Trophoblast cell (in vitro differentiated cells and primary cell): ENCODE results near the gene F11.
"Not testable (repeated sequence)": the region's sequence is repeated elsewhere in the genome, so short reads cannot be mapped to it uniquely, and the experiment has no call there.

ENCODE experiments used
- DNase-seq, 2 donors: peaks; one replicate each; pipeline ENCODE4 v3.0.0-alpha.2; 2016
- H2AFZ ChIP-seq: 2 replicates; pipeline ENCODE4 v1.6.1; 2013; ENCODE audit warnings: low read length, moderate library complexity, mild to moderate bottlenecking; ENCODE audit not compliant: insufficient read depth, poor library complexity
- H2AK5ac ChIP-seq: 2 replicates; pipeline ENCODE4 v1.6.1; 2013; ENCODE audit warnings: mild to moderate bottlenecking, low read length
- H2BK120ac ChIP-seq: 2 replicates; pipeline ENCODE4 v1.6.1; 2013; ENCODE audit warnings: low read length, mild to moderate bottlenecking, moderate library complexity; ENCODE audit not compliant: insufficient read depth, poor library complexity
- H2BK12ac ChIP-seq: 2 replicates; pipeline ENCODE4 v1.6.1; 2013; ENCODE audit warnings: mild to moderate bottlenecking, low read length, moderate library complexity
- H2BK5ac ChIP-seq: 2 replicates; pipeline ENCODE4 v1.6.1; 2013; ENCODE audit warnings: low read length, low read depth, moderate library complexity, mild to moderate bottlenecking; ENCODE audit not compliant: poor library complexity
- H3K14ac ChIP-seq: 2 replicates; pipeline ENCODE4 v1.6.1; 2013; ENCODE audit warnings: mild to moderate bottlenecking, low read length
- H3K18ac ChIP-seq: 2 replicates; pipeline ENCODE4 v1.6.1; 2013; ENCODE audit warnings: mild to moderate bottlenecking, low read length
- H3K23ac ChIP-seq: 2 replicates; pipeline ENCODE4 v1.6.1; 2013; ENCODE audit warnings: low read length
- H3K27ac ChIP-seq: 2 replicates; pipeline ENCODE4 v1.5.1; 2013; ENCODE audit warnings: low read depth, mild to moderate bottlenecking, inconsistent platforms, low read length, moderate library complexity
- H3K27me3 ChIP-seq: 2 replicates; pipeline ENCODE4 v1.6.1; 2013; ENCODE audit warnings: inconsistent platforms, mild to moderate bottlenecking, low read length, moderate library complexity; ENCODE audit not compliant: insufficient read depth
- H3K36me3 ChIP-seq, 2 experiments: 1 replicate in 1 of 2; 2 replicates in 1 of 2; pipeline ENCODE4 v1.6.1; 2013; ENCODE audit warnings: low read length in 2 of 2, mild to moderate bottlenecking in 2 of 2, moderate library complexity in 1 of 2; ENCODE audit not compliant: insufficient read depth in 2 of 2, control insufficient read depth in 1 of 2
- H3K4ac ChIP-seq: 2 replicates; pipeline ENCODE4 v1.6.1; 2013; ENCODE audit warnings: low read depth, mild to moderate bottlenecking, low read length, moderate library complexity
- H3K4me1 ChIP-seq, 2 experiments: 1 replicate in 1 of 2; 2 replicates in 1 of 2; pipeline ENCODE4 v1.6.1; 2013; ENCODE audit warnings: low read length in 2 of 2, mild to moderate bottlenecking in 2 of 2, moderate library complexity in 1 of 2; ENCODE audit not compliant: insufficient read depth in 2 of 2, control insufficient read depth in 1 of 2
- H3K4me2 ChIP-seq: 2 replicates; pipeline ENCODE4 v1.6.1; 2013; ENCODE audit warnings: inconsistent platforms, mild to moderate bottlenecking, low read length, moderate library complexity
- H3K4me3 ChIP-seq: 2 replicates; pipeline ENCODE4 v1.5.1; 2013; ENCODE audit warnings: mild to moderate bottlenecking, low read depth, low read length, inconsistent platforms
- H3K79me1 ChIP-seq: one replicate; pipeline ENCODE4 v1.6.1; 2013; ENCODE audit warnings: low read length
- H3K79me2 ChIP-seq: 2 replicates; pipeline ENCODE4 v1.6.1; 2013; ENCODE audit warnings: low read length, mild to moderate bottlenecking; ENCODE audit not compliant: control insufficient read depth, insufficient read depth, poor library complexity
- H3K9ac ChIP-seq: 2 replicates; pipeline ENCODE4 v1.6.1; 2013; ENCODE audit warnings: mild to moderate bottlenecking, low read length
- H3K9me3 ChIP-seq: 2 replicates; pipeline ENCODE4 v1.6.1; 2013; ENCODE audit warnings: low read depth, mild to moderate bottlenecking, control low read depth, inconsistent platforms, low read length; ENCODE audit not compliant: insufficient read depth
- H4K12ac ChIP-seq: 2 replicates; pipeline ENCODE4 v1.6.1; 2013; ENCODE audit warnings: low read depth, mild to moderate bottlenecking, low read length, moderate library complexity
- H4K8ac ChIP-seq: 2 replicates; pipeline ENCODE4 v1.6.1; 2013; ENCODE audit warnings: low read depth, mild to moderate bottlenecking, low read length, moderate library complexity
- H4K91ac ChIP-seq: one replicate; pipeline ENCODE4 v1.6.1; 2013; ENCODE audit warnings: low read depth, mild to moderate bottlenecking, low read length, moderate library complexity
- WGBS: extraction: QIAGEN DNeasy Blood & Tissue Kit; methylation state at CpG from one replicate; pipeline ENCODE4 v1.1.7; 2013; ENCODE audit warnings: missing lambda C conversion rate; ENCODE audit not compliant: insufficient read length, insufficient coverage; ENCODE audit errors: extremely low coverage; 5-methylcytosine and 5-hydroxymethylcytosine counted together

Gene F11

DNA sequence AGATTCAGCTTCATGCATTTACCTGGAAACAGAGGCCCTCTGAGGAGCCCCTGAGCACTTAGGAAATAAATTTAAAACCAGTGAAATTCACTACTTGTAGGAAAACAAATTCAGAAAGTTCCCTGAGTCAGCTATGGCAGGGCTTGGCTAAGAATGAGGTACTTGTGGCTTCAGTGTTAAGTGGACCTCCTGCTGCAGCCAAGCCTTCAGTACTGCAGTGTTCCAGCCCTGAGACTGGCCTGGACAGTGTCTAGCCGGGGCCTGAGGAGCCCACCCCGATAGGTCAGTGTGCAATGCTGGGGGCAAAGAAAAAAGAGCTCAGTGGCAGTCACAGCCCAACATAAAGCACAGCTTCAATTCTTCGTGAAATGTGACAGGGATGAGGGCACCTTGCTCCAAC, 41.9 kb downstream of the F11 start:
- Histone ChIP-seq H3K4me3 (no peak overlapping the region), H4K8ac (no peak overlapping the region), H4K91ac (no peak overlapping the region), H3K4me2 (no peak overlapping the region), H2AFZ (no peak overlapping the region), H2BK5ac (no peak overlapping the region), H3K14ac (no peak overlapping the region), H3K9me3 (no peaks in the 10 kb centered on the region), H3K79me1 (no peaks in the 10 kb centered on the region), H3K79me2 (no peaks in the 10 kb centered on the region), H3K27me3 (no peaks in the 10 kb centered on the region), H3K27ac (no peak overlapping the region), H2BK120ac (no peak overlapping the region), H3K23ac (no peak overlapping the region), H3K9ac (no peak overlapping the region), H4K12ac (no peak overlapping the region), H2BK12ac (no peak overlapping the region), H2AK5ac (no peak overlapping the region), H3K18ac (no peak overlapping the region), H3K4ac (no peak overlapping the region), H3K4me1 (peaks cover 0 to 3% of the 10 kb centered on the region in 2 experiments), H3K36me3 (no peaks in the 10 kb centered on the region)
- no CpG with 5 or more reads among the region's 3 CpGs for WGBS
- no peak for DNase-seq

DNA sequence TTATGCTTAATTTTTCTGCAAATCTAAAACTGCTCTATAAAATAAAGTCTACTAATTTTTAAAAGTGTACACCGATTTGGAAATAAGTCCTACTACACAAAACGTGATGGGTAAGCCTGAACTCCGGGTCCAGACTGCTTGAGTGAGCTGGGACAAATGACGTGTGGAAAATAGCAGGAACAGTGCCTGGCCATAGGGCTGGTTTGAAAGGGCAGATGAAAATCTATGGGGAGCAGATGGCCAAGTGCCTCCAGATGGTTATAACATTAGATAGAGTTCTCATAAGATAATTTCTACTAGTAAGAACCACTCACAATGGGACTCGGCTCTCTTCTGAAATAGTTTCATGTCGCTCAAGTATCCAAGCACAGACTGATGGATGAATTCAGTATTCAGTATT, 52.5 kb downstream of the F11 start:
- no peak overlapping the region for H3K4me3 ChIP-seq
- no peaks in the 10 kb centered on the region for H3K79me1 ChIP-seq
- no peak overlapping the region for H3K4me2 ChIP-seq
- no peak overlapping the region for H2BK120ac ChIP-seq
- H3K27ac ChIP-seq: no peak overlapping the region
- no peak overlapping the region for H2AFZ ChIP-seq
- no CpG with 5 or more reads among the region's 6 CpGs for WGBS
- no peak overlapping the region for H3K4ac ChIP-seq
- peaks cover 2% of the 10 kb centered on the region for H3K9me3 ChIP-seq
- no peak overlapping the region for H3K18ac ChIP-seq
- no peaks in the 10 kb centered on the region for H3K4me1 ChIP-seq
- DNase-seq: no peak
- no peak overlapping the region for H3K23ac ChIP-seq
- no peak overlapping the region for H4K91ac ChIP-seq
- no peaks in the 10 kb centered on the region for H3K79me2 ChIP-seq
- no peak overlapping the region for H2BK5ac ChIP-seq
- H3K14ac ChIP-seq: no peak overlapping the region
- no peaks in the 10 kb centered on the region for H3K36me3 ChIP-seq
- no peak overlapping the region for H3K9ac ChIP-seq
- no peak overlapping the region for H4K12ac ChIP-seq
- H2BK12ac ChIP-seq: no peak overlapping the region
- H2AK5ac ChIP-seq: no peak overlapping the region
- no peak overlapping the region for H4K8ac ChIP-seq
- no peaks in the 10 kb centered on the region for H3K27me3 ChIP-seq

DNA sequence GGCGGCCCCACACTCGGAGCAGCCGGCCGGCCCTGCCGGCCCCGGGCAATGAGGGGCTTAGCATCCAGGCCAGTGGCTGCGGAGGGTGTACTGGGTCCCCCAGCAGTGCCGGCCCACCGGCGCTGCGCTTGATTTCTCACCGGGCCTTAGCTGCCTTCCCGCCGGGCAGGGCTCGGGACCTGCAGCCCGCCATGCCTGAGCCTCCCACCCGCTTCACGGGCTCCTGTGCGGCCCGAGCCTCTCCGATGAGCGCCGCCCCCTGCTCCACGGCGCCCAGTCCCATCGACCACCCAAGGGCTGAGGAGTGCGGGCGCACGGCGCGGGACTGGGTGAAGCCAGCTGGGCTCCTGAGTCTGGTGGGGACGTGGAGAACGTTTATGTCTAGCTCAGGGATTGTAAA, 58.7 kb downstream of the F11 start:
- no CpG with 5 or more reads among the region's 33 CpGs for WGBS
- H4K91ac ChIP-seq, H4K8ac ChIP-seq: not testable (repeated sequence)

DNA sequence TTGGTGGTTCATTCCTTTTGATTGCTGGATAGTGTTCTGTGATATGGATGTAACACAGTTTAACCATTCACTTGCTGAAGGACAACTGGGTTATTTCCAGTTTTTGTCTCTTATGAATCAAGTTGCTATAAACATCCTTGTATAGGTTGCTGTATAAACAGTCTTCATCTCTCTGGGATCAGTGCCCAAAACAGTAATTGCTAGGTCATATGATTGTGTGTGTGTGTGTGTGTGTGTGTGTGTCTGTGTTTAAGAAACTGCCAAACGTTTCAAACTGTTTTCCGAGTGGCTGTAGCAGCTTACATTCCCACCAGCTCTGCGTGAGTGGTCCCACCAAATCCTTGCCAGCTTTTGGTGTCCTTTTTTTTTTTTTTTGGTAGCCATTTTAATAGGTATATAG, 60.4 kb downstream of the F11 start:
- no peak overlapping the region for H2AFZ ChIP-seq
- H2BK12ac ChIP-seq: no peak overlapping the region
- no CpG with 5 or more reads among the region's 3 CpGs for WGBS
- no peak overlapping the region for H3K9ac ChIP-seq
- H2AK5ac ChIP-seq: no peak overlapping the region
- no peak overlapping the region for H3K4ac ChIP-seq
- H2BK5ac ChIP-seq: no peak overlapping the region
- H4K8ac ChIP-seq: no peak overlapping the region
- H4K91ac ChIP-seq: no peak overlapping the region
- no peak overlapping the region for H3K14ac ChIP-seq
- no peak overlapping the region for H2BK120ac ChIP-seq
- no peaks in the 10 kb centered on the region for H3K27me3 ChIP-seq
- no peak overlapping the region for H3K4me3 ChIP-seq
- H3K23ac ChIP-seq: no peak overlapping the region
- no peaks in the 10 kb centered on the region for H3K4me1 ChIP-seq
- H3K27ac ChIP-seq: no peak overlapping the region
- no peak overlapping the region for H3K4me2 ChIP-seq
- no peak overlapping the region for H3K18ac ChIP-seq
- H3K9me3 ChIP-seq: peaks cover 2% of the 10 kb centered on the region
- H3K79me1 ChIP-seq: no peaks in the 10 kb centered on the region
- H3K36me3 ChIP-seq: no peaks in the 10 kb centered on the region
- no peaks in the 10 kb centered on the region for H3K79me2 ChIP-seq
- no peak overlapping the region for H4K12ac ChIP-seq
- DNase-seq: no peak

More for the DNA sequence above, 58.7 kb downstream of the F11 start:
- H3K4me3 ChIP-seq, H3K18ac ChIP-seq, H3K27ac ChIP-seq, H3K9me3 ChIP-seq, DNase-seq, H3K23ac ChIP-seq, H2BK12ac ChIP-seq, H3K14ac ChIP-seq, H2BK120ac ChIP-seq, H3K4me1 ChIP-seq, H4K12ac ChIP-seq, H3K36me3 ChIP-seq, H3K4me2 ChIP-seq, H3K9ac ChIP-seq, H3K79me1 ChIP-seq, H3K79me2 ChIP-seq, H2BK5ac ChIP-seq, H3K4ac ChIP-seq, H2AFZ ChIP-seq, H2AK5ac ChIP-seq, H3K27me3 ChIP-seq: not testable (repeated sequence)
